BE2C (cell line): Measurements from ENCODE around the gene CSTB.

ENCODE experiments used
- DNase-seq: peaks from one replicate; pipeline ENCODE4 v3.0.0-alpha.2; 2020
- H3K27me3 ChIP-seq: fragments of 250-450 bp; sonication (Bioruptor Pico); 2 replicates; pipeline ENCODE4 v1.5.1; 2020; ENCODE audit warnings: mild to moderate bottlenecking
- H3K36me3 ChIP-seq: fragments of 250-450 bp; sonication (Bioruptor Pico); 2 replicates; pipeline ENCODE4 v1.5.1; 2020; ENCODE audit warnings: mild to moderate bottlenecking
- H3K4me1 ChIP-seq: fragments of 250-450 bp; sonication (Bioruptor Pico); 2 replicates; pipeline ENCODE4 v1.5.1; 2020
- H3K4me3 ChIP-seq: 2 replicates; pipeline ENCODE4 v1.5.1; 2011; ENCODE audit warnings: low read depth, low read length
- H3K9me3 ChIP-seq: fragments of 250-450 bp; sonication (Bioruptor Pico); 2 replicates; pipeline ENCODE4 v1.5.1; 2020
- TF ChIP-seq, protein P1 (sequence below): IDR thresholded peaks from 2 replicates; pipeline ENCODE4 v1.5.1; 2012; ENCODE audit warnings: mild to moderate bottlenecking, low read depth, low read length

The CSTB gene

DNA sequence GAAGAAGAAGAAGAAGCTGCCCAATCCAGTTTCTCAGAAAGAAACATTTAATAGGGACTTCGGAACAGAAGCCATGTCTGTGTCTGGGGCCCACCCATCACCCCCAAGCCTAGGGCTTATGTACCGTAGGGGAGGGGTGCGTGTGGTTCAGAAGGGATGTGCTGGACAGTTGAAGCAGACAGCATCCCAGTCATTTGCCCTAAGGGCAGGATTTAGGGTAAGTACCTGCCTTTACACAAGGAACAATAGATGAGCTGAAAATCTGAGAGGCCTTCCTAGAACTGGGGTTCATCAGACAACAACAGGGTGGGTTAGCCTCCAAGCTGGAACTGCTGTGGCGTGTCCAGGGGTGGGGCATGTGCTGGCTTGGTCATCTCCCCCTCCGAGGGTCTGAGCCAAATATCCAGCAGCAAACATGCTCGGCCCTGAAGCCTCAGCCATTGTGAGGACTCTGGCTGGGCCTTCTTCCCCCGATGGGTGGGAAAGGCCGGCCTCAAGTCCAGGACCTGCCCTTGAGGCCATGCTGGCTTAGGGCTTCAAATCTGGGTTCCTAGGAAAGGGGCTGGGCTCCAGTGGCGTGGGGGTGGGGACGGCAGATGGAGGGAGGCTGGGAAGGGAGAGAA, 12.1 kb downstream of the CSTB start:
- no peak overlapping the region for H3K4me3 ChIP-seq
- no peaks in the 10 kb centered on the region for H3K9me3 ChIP-seq
- TF ChIP-seq, protein P1, sequence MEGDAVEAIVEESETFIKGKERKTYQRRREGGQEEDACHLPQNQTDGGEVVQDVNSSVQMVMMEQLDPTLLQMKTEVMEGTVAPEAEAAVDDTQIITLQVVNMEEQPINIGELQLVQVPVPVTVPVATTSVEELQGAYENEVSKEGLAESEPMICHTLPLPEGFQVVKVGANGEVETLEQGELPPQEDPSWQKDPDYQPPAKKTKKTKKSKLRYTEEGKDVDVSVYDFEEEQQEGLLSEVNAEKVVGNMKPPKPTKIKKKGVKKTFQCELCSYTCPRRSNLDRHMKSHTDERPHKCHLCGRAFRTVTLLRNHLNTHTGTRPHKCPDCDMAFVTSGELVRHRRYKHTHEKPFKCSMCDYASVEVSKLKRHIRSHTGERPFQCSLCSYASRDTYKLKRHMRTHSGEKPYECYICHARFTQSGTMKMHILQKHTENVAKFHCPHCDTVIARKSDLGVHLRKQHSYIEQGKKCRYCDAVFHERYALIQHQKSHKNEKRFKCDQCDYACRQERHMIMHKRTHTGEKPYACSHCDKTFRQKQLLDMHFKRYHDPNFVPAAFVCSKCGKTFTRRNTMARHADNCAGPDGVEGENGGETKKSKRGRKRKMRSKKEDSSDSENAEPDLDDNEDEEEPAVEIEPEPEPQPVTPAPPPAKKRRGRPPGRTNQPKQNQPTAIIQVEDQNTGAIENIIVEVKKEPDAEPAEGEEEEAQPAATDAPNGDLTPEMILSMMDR, result no peak
- H3K27me3 ChIP-seq, result no peaks in the 10 kb centered on the region
- H3K36me3 ChIP-seq, result peaks cover 3% of the 10 kb centered on the region; the same call in 1 of the 2 replicates
- no peak for DNase-seq
- peaks cover 9% of the 10 kb centered on the region for H3K4me1 ChIP-seq

DNA sequence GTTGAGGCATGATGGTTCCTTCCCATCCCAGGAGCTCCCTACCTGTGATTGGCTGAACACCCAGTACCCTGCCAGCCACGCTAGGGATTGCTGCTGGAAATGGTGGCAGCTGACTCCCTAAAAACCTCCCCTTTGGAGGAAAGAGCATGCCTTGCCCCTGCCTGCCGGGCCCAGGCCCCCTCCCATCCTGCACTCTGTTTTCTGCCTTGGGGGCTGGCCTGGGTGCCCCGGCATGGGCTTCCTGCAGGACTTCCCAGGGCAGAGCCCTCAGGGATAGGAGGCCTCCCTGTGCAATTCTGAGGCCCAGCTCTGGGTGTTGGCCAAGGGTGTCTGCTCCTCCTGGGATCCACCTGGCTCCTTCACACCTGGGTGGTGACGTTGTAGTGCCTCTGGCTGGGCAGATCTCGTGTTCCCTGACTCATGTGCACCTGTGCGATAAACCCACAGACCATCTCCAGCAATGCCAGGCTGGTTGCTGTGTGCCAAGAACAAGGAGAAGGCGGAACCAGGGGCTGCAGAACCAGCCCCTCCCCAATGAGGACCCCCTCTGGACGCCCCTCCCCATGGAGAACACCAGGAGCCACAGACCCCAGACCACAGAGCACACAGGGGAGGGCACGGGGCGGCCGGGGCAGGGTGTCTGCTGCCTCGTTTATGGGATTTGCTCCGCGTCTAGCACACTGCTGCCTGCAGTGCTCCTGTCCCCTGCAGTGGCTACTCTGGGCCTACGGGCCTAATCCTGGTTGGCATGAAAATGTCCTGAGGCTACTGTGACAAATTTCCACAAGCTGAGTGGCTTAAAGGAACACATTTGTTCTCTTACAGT, 13.6 kb downstream of the CSTB start:
- peaks cover 3% of the 10 kb centered on the region for H3K36me3 ChIP-seq
- no peaks in the 10 kb centered on the region for H3K4me1 ChIP-seq
- no peak for DNase-seq
- no peak overlapping the region for H3K4me3 ChIP-seq
- H3K9me3 ChIP-seq, result no peaks in the 10 kb centered on the region
- H3K27me3 ChIP-seq, result no peaks in the 10 kb centered on the region
- TF ChIP-seq, protein P1, result no peak

- Histone ChIP-seq H3K9me3 (no peaks in the 10 kb centered on the region), H3K27me3 (no peaks in the 10 kb centered on the region), H3K4me1 (no peaks in the 10 kb centered on the region), H3K36me3 (peaks cover 3% of the 10 kb centered on the region), H3K4me3 (no peak overlapping the region)
- DNase-seq, result no peak
- TF ChIP-seq, protein P1, result no peak
These were observed 14.2 kb downstream of the CSTB start for GRCh38 chr21:43761886-43762285.

DNA sequence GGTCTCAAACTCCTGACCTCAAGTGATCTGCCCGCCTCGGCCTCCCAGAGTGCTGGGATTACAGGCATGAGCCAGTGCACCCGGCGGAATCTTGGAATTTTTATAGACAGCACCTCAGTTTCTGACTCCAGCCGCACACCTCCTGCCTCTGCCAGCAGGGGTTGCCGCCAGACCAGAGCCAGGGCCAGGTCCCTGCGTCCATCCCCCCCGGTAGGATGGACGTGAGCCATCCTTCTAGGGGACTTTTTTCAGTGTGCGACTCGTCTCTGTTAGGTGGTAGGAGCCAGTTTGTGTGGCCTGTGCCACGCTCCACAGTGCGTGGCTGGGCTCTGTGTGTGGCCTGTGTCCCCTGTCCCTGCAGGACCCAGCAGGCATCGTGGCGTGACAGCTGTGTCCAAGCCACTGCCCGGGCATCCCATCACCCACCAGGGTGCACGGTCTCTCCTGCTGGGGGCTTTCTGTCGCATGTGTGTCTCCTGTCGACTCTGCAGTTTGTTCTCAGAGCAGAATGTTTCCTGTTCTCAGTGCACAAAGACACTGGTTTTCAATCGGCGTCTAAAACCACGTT, 15.6 kb downstream of the CSTB start:
- peaks cover 9% of the 10 kb centered on the region for H3K36me3 ChIP-seq
- TF ChIP-seq, protein P1, result no peak
- DNase-seq, result no peak
- H3K27me3 ChIP-seq, result no peaks in the 10 kb centered on the region
- no peak overlapping the region for H3K4me3 ChIP-seq
- H3K9me3 ChIP-seq, result no peaks in the 10 kb centered on the region
- H3K4me1 ChIP-seq, result no peaks in the 10 kb centered on the region

DNA sequence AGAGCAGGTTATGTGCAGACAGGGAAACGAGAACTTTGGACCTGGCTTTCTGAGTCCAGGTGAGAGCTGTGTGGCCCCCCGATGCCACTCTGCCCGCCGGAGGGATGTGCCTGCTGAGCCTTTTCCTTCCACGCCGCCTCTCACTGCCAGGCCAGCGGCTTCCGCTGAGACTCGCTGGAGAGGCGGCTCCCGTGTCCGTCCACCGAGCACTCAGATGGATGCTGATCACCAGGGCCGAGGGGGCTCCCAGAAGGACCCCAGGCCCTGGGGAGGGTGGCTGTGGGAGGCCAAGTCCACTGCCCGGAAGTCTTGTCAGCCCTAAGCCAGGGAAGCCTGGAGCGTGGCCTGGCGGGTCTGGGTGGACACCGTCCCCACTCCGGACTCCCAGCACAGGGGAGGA, 16.5 kb downstream of the CSTB start:
- TF ChIP-seq, protein P1, result no peak
- H3K4me1 ChIP-seq, result no peaks in the 10 kb centered on the region
- no peak for DNase-seq
- no peaks in the 10 kb centered on the region for H3K9me3 ChIP-seq
- no peaks in the 10 kb centered on the region for H3K27me3 ChIP-seq
- H3K4me3 ChIP-seq, result no peak overlapping the region
- peaks cover 15% of the 10 kb centered on the region for H3K36me3 ChIP-seq

- TF ChIP-seq, protein P1, result no peak
These were observed 17.3 kb downstream of the CSTB start for GRCh38 chr21:43758811-43759210.

More at GRCh38 chr21:43758811-43759210, 17.3 kb downstream of the CSTB start:
- H3K4me3 ChIP-seq, result no peak overlapping the region
- no peaks in the 10 kb centered on the region for H3K4me1 ChIP-seq
- no peaks in the 10 kb centered on the region for H3K27me3 ChIP-seq
- H3K9me3 ChIP-seq, result no peaks in the 10 kb centered on the region
- H3K36me3 ChIP-seq, result peaks cover 16% of the 10 kb centered on the region
- DNase-seq, result no peak
